Endothelial cell of umbilical vein (primary cell): ENCODE measurements around the gene WDTC1.

Source experiments
- CTCF ChIP-seq, 2 donors: IDR thresholded peaks; 1 replicate in 1 of 2; 2 replicates in 1 of 2; pipeline ENCODE4 v1.5.1; 2011; ENCODE audit warnings: low read length in 2 of 2, mild to moderate bottlenecking in 2 of 2, moderate library complexity in 2 of 2, control low read depth in 1 of 2, inconsistent platforms in 1 of 2, low read depth in 1 of 2; ENCODE audit not compliant: insufficient read depth in 1 of 2; ENCODE audit errors: extremely low read depth in 1 of 2
- EZH2 ChIP-seq: IDR thresholded peaks from 2 replicates; pipeline ENCODE4 v1.6.1; 2012; ENCODE audit warnings: borderline replicate concordance, low read depth, mild to moderate bottlenecking, moderate library complexity, low read length, inconsistent platforms; ENCODE audit not compliant: severe bottlenecking
- MAX ChIP-seq: IDR thresholded peaks from 2 replicates; pipeline ENCODE4 v1.6.1; 2011; ENCODE audit not compliant: insufficient read depth, insufficient read length
- POLR2A ChIP-seq: IDR thresholded peaks from 2 replicates; pipeline ENCODE4 v1.6.1; 2012; ENCODE audit warnings: low read depth, mild to moderate bottlenecking, control low read depth, low read length

GRCh38 chr1:27335506-27336422 is 101.3 kb downstream of the WDTC1 start:
- no peak for TF ChIP-seq CTCF (IDR thresholded peaks at IDR 0.05; ENCODE audit: extremely low read depth in 1 of 2, insufficient read depth in 1 of 2, low read depth in 1 of 2, low read length in 2 of 2)
- TF ChIP-seq EZH2 = no peak
- no peak for TF ChIP-seq POLR2A
- no peak for TF ChIP-seq MAX
